HG02623 (cell line): ENCODE data around the gene OXER1.
A peak's percentile ranks its signal among the peaks of the same experiment; 100 is the strongest.

Experiments used
- ATAC-seq: cut with Tn5 transposase; IDR thresholded peaks from one replicate; pipeline ENCODE4 v1.9.1; 2021; ENCODE audit warnings: moderate library complexity; ENCODE audit not compliant: unreplicated experiment

OXER1 gene

DNA sequence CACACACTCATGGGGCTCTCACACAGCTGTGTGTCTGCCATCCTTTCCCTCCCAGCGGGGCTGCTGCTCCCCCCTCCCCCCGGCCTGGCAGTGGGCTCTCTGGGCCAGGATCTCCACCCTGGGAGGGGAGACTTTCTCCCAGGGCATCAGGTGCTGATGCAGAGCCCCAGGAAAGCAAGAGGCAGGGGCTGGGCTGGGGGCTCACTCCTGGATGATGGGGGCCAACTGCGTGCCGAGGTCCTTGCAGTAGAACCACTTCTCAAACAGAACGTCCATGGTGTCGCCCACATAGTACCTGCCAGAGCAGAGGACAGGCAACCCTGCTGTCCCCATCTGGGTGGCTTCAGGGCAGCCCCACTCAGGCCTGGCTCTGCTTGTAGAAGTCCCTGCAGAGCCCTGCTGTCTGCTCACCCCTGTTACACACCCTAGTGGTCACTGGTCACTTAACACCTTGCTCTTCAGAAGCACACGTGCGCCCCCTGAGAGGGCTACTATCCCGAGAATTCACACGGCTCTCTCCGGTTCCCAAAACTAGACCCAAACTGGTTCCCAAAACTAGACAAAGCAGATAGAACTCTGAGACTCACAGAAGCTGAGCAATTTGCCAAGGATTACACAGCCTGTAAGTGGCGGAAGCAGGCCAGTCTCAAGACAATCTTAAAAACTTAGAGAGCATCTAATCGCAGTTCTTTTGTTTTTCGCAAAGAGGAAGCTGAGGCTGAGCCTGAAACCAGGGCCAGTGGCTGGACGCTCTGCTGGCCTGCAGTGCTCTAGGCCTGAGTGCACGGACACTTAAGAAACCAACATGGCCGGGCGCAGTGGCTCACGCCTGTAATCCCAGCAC, 6.6 kb upstream of the OXER1 start:
- no peak for ATAC-seq

DNA sequence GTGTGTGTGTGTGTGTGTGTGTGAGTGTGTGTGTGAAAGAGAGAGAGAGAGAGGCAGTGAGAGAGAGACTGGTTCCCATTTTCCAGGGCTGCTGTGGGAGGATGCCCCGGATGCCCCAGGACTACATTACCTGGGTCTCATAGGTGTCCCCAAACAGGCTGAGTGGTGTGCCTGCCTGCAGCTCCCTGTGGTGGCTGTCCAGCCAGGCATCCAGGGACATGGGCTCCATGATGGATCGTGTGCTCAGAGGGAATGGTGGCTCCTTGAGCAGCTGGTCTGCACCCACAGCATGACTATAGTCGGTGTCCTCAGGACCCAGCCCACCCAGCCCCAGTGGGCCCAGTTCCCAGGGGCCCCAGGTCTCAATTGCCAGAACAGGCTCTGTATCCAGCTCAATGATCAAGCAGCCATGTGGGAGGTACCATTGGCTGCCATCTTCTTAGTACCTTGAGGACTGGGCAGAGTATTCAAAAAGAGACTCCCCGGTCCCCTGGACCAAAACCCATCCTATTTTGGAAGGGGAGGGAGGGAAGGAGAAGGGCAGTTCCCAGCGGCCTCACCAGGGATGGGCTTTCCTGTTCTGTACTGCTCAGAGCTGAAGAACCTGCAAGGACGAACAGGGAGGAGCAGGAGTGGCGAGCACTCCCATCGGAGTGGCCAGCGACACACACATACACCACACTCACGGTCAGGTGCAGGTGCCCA, 5.8 kb upstream of the OXER1 start:
- no peak for ATAC-seq

DNA sequence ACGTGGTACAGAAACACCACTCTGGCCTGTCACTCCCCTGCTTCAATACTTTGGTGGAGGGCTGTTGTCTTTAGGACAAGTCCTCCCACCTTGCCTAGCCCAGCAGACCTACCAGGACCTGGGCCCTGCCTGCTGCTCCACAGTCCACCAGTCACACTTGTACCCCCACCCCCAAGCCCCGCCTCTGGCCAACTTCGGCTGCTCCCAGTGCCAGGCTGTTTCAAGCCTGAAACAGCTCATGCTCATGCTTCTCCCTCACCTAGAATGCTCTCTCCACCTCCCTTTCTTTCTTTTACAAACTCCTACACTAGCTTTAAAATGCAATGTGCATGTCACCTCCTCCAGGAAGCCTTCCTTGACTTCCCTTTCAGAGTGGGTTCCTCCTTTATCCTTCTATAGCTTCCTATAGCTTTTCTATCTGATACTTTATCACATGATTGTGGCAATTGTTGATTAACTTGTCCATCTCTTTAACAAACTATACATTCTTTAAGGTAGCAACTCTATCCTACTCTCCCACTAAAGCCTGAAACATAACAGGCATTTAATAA, 4.8 kb upstream of the OXER1 start:
- ATAC-seq: no peak

DNA sequence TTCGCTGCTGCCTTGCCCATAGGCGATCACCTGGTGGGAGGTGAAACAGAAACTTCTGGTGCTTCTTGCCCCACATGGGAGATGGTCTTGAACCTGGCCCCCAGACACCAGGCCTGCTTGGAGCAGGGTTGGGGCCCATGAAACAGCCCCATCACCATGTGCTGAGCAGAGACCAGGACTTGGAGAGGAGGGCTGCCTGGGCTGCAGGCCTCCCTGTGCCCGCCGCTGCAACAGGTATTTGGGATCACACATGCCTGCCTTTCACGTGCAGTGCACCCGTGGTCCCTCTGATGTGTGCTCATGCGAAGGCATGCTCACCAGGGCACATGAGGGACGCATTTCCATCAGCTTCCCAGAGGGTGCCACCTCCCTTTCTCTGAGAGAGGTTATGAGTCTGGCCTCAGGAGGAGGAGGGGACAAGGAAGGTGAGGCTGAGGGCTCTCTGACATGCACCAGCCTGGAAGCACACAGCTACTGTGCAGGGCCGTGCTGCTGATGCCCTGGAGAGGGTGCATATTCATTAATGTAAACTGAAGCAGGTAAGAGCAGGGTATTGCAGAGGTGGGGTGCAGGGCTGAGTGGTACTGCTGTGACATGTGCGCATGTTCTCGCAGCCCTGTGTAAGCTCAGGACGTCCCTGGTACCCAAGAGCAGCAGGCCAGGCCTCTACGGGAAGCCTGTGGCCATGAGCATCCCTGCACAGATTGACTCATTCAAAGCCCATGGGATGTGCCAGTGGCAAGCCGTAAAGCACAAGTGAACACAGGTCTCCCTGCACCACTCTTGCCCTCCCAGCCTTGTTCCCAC, 4.2 kb upstream of the OXER1 start:
- ATAC-seq: no peak

DNA sequence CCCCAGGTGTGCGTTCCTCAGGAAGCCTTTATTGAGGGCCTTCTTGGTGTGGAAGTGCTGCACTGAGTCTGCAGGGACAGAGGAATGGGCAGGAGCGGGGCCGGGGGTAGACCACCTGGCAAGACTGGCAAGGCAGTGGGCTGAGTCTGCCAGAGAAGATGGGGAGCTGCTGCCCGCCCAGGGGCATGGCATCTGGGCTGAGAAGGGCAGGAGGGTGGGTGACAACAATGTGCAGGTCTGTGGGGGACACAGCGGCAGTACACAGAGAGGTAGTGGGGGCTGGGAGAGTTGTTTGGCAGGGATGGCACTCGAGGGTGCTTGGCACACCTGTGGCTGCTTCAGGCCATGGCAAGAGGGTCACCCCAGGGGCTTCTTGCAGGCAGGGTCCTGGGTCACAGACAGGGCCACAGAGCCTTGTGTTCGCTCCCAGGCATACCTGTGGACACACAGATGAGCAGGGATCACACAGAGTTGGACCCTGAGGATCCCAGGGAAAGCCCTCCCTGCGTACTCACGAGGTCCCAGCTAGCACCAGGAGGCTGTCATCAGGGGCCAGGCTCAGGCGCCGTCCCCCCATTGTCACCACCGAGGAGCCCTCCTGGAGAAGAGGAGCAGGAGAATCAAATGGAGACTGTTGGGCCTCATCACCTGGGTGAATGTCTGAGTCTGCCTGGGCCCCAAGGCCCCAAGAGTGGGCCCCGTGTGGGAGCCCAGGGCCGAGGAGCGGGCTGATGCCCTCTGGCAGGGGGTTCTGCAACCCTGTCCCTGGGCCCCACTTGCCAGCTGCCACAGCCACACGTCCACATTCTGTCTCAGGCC, 3.4 kb upstream of the OXER1 start:
- ATAC-seq: no peak

DNA sequence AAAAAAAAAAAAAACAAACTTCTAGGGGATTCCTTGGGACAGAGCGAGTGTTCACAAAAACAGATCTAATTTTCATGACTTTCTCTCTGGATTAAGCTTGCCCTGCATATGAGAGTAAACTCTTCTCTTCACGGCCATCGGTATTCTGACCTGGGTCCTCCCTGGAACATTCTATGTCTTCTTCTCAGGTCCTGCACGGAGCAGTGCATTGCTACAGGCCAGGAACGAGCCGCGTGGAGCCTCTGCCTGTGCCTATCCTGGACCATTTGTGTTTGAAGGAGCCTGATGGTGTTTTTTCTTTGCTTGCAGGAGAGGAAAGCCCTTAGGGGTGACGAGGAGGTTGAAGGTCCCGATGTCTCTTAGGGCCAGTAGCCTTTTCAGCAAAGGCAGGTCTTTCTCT, 1.8 kb upstream of the OXER1 start:
- ATAC-seq: no peak

DNA sequence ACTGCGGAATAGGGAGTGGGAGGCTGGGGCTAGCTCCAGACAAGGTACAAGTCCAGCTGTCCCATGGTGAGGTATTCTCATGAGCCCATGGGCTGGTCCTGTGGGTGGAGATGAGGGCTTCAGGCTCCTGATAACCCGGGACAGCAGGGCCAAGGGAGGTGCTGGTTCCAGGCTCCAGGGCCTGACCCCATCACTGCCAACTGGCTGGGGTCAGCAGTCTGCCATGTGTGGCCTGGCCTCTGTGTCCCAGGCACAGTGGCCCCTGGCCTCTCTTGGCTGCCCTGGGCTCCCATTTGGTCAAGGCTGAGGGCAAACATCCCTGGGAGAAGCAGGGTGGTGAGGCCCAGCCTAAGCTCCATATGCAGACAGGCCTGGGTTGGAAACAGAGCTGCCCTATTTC, 966 bp upstream of the OXER1 start:
- no peak for ATAC-seq

DNA sequence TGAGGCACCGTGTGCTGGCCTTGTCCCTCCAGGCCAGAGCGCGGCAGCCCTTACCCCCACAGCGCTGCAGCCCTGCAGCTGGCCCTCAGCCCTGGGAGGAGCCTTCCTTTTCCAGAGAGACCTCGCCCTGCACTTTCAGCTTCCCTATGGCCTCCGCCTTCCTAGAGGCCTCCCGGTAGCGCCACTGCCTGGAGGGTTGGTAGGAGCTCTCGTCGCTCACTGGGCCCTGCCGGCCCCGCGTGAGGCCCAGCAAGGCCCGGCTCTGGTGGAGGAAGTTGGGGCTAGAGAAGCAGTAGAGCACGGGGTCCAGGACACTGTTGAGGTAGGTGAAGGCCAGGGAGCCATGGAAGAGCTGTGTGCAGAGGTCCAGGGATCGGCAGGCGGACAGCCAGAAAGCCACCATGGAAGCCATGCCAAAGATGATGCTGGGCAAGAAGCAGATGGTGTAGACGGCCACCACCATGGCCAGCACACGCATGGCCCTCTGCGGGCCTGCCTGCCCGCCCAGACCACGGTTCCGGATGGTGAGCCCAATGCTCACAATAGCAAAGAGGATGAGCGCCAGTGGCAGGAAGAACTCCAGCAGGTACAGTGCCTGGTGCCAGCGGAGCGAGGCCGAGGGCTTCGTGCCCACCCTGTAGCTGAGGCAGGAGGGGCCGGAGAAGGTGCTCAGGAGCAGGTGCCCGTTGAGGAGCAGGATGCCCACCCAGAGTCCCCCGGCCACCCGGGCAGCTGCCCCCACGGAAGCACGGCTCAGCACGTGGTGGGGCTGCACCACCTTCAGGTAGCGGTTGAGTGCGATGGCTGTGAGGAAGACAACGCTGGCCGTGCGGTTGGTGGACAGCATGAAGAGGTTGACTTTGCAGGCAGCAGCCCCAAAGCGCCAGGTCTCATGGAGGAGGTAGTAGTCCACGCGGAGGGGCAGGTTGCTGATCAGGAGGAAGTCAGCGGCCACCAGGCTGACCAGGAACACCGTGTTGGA, 821 bp downstream of the OXER1 start:
- ATAC-seq: no peak

DNA sequence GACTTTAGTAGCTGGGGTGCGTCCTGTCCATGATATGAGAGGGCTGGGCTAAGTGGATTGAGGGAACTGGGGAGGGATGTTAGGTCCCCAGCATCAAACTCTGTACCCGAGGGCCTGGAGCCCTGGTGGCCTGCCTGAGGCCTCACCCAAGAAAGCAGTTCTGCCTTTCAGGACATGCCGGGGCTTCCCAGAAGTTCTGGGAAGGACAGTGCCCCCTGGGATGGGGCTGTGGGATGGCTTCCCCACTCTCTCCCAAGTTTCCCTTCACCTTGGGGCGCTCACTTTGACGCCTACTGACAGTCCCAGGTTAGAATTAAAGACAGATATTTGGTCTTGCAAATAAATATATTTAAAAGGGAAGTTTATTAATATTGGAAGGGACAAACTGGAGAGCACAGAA, 1.8 kb downstream of the OXER1 start:
- ATAC-seq: no peak

DNA sequence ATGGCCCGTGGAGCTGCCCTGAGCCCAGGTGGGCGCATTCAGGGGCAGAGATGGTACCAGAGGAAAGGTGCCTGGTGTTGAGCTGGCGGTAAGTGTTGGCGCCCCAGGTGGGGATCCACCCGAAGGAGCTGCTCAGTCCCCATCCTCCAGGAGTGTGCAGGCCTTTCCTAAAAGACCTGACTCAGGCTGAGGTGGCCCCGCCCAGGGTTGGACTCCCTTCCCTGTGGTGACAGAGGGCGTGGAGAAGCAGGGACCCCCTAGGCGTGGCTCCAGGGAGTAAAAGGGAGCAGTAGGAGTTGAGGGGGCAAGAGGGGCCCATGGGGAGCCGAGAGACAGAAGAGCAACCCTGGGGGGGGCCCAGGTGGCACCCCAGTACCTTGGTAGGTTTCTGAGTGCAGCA, 2.4 kb downstream of the OXER1 start:
- no peak for ATAC-seq

DNA sequence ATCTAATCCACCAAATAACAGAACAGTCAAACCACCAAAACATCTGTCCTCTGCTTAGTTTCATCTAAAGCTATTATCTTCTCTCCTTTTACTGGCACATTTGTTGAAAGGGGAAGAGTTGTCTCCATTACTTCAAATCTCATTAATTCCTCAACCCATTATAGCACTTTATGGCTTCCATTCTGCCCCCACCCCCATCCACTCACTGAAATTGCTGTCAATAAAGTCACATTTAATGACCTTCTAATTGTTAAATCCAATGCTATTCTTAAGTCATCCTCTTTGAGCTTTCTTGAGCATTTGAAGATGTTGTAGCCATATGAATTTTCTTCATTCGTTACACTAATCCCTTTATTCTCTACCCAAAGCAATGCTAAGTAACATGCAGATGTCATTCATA, 5.2 kb downstream of the OXER1 start:
- no peak for ATAC-seq

DNA sequence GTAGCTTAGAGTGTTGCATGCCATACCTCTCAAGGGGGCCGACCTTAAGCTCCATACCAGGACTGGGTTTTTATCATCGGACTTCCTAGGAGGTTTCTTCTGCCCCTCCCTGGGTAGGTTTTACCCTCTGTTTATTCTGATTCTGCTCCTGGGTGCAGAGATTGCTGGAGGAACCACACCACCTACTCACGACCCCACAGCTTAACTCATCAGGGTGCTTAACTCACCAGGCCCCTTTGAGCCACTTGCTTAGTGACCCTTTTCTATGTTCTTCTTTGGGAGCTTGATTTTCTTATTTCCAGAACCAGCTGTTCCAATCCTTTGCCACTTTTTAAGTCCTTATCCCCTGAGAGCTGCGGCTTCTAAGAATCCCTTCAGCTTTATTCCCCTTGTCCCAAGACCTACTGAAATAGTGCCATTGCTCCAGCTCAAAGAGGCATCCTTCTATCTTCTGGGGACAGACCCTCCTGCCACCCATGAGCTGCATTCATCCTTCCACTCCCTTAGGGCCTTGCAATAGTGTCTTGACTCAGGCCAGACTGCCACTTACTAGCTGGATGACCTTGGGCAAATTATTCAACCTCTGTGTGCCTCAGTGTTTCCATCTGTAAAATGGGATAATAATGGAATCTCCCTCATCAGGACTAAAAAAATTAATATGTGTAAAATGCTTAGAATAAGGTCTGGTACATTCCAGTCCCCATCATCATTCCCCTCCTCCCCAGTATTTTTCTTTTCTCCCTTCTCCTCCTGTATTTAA, 5.8 kb downstream of the OXER1 start:
- ATAC-seq: no peak

DNA sequence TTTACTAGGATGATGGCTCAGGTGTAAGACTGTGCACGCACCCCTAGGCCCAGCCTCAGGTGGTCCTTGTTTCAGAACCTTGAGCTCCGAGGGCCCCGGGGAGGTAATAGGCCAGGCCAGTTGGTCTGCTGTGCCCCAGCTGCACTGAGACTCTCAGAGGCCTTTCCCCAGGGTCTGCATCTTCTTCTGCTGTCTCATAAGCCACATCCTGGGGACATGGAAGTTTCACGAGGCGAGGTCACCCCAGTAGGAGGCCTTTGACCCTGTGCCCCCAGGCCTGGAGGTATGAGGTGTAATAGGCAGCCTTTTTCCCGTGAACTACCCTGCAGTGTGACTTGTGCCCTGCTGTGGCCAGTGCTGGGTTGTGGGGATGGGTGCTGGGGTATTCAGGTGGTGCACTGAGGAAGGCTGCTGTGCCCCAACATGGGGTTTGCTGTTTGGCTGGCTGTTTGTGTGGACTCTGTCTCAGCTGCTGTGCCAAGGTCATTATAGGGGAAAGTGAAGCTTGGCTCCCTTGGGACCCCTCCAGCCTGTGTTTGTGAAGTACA, 6.9 kb downstream of the OXER1 start:
- ATAC-seq: no peak

DNA sequence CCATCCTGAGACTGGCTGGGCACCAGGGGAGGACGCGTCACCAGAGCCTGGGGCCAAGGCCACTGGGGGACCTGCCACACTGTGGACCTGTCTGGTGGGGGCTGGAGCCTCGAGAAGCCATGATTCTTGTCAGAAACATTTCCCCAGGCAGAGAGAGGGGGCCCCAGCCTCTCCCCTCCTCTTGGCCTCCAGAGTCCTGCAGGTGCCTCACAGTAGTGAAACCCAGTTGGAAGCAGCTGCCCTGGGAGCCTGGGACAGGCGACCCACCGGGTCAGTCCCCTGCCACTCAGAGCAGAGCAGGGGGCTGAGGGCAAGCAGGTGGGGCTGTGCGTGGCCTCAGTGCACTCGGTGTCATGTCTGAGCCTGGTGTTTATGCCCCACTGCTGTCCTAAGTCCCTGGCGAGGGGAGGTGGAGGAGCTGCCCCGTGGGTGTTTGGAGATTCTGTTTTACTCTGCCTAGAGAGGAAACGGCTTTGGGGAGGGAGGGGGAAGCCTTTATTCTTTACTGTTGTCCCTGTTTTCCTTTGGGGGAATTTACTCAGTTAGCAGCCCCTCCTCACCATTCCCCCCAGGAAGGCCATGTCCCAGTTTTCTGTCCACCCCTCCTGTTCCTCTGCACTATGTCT, 7.7 kb downstream of the OXER1 start:
- no peak for ATAC-seq

DNA sequence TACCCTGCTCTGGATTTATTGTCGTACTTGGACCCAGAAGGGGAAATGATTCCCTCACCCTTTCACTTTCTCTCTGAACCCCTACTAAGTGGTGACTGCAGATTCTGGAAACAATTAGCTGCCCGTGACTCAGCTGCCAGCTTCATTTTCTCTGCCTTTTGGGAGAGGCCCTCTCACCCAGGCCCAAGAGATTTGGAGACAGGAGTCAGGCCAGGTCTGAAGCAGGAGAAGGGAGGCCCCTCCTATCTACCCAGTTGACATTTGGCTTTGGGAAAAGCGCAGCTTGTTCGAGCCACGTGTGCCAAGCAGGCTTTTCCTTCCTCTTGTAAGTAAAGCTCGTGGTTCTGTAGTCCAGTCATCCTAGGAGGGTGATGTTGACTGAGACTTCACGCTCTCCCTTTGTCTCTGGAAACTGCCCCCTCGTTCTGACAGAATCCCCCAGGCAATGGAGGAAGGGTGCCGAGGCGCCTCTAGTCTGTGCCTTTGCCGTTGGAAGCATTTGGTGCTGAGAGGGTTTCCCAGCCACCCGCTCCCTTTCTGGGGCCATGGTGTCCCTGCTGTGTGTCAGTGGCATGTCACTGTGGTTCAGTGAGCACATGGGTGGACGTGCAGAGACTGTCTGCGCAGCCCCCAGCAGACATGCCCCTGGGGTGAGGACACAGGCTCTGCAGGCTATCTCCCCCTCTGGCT, 8.6 kb downstream of the OXER1 start:
- no peak for ATAC-seq

DNA sequence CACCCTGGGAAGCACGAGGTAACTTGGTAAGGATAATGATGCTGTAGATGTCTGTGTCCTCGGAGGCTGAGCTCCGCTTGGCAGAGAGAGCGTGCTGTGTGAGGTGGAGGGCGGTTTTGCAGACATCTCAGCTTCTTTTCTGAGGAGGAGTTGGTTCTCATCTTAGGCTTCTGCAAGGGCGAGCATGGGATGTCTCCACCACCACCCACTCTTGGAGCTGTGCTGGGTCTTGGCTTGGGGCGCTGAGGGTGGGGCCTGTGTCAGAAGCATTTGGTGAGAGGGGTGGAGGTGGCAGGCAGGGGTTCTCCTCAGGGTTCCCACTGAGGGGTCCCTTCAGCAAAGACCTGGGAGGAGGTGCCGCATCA, 9.2 kb downstream of the OXER1 start:
- no peak for ATAC-seq

DNA sequence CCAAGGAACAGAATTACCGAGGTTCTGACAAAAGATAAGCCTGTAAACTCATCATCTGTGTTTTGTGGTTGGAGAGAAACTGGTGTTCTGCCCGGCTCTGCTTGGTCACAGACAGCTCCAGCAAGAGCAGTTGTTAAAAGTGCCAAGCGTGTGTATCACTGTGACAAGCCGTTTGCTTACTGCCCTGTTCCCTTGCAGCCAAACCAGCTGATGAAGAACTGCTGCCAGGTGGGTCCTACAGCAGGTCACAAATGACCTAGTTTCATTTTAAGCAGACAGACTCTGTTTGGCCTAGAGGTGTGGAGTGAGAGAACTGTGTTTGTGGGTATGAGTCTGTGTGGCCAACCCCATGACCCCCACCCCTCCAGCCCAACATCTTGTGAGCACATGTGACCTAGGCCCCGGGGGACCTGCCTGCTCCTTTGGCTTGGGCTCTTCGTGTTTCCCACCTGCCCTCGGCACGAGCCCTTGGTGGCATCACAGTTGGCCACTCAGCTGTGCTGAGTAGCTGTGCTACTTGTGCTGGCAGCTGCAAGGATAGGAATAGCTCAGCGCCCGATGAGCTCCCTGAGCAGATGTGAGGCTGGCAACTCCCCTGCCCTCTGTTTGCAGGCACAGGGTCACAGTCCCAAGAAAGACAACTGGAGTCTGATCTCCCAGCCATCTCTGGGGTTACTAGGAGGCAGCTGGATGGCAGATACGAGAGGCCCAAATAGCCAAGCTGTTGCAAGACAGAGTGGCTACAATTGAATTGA, 9.7 kb downstream of the OXER1 start:
- peak; percentile 46 for ATAC-seq
